A549 (cell line): ENCODE results near the gene MYLK.

Experiments used
- CBX2 ChIP-seq: fragments of 200-600 bp; sonication (generic); IDR thresholded peaks from 2 replicates; pipeline ENCODE4 v1.6.1; 2016; ENCODE audit warnings: low read depth, mild to moderate bottlenecking, borderline replicate concordance
- CHD4 ChIP-seq: fragments of 200-600 bp; sonication (generic); IDR thresholded peaks from 2 replicates; pipeline ENCODE4 v1.6.1; 2016; ENCODE audit warnings: antibody characterized with exemption, mild to moderate bottlenecking, borderline replicate concordance
- CTCF ChIP-seq: fragments of >200 bp; sonication (Bioruptor Twin); formaldehyde crosslinking; IDR thresholded peaks from 3 replicates; pipeline ENCODE4 v1.5.1; 2016
- ELK1 ChIP-seq: fragments of 150-350 bp; IDR thresholded peaks from 2 replicates; pipeline ENCODE4 v1.6.1; 2014; ENCODE audit warnings: low read depth, mild to moderate bottlenecking, low read length
- EP300 ChIP-seq, 2 experiments: fragments of >200 bp; sonication (Bioruptor Twin); formaldehyde crosslinking; IDR thresholded peaks; 2 replicates in 1 of 2; 3 replicates in 1 of 2; pipeline ENCODE4 v1.6.1; 2016 to 2017
- JUN ChIP-seq, 2 experiments: fragments of >200 bp; sonication (Bioruptor Twin); formaldehyde crosslinking; IDR thresholded peaks; 2 replicates in 1 of 2; 3 replicates in 1 of 2; pipeline ENCODE4 v1.6.1; 2016 to 2017
- POLR2A ChIP-seq: IDR thresholded peaks from 2 replicates; pipeline ENCODE4 v1.6.1; 2012; ENCODE audit warnings: mild to moderate bottlenecking, low read length
- USF2 ChIP-seq: fragments of 450-650 bp; IDR thresholded peaks from 2 replicates; pipeline ENCODE4 v1.6.1; 2014; ENCODE audit warnings: antibody characterized with exemption
- ZFP36 ChIP-seq: fragments of 450-650 bp; IDR thresholded peaks from 2 replicates; pipeline ENCODE4 v1.6.1; 2014; ENCODE audit warnings: borderline replicate concordance; ENCODE audit not compliant: partially characterized antibody

- TF ChIP-seq POLR2A (no peak), ELK1 (no peak), ZFP36 (no peak), CTCF (no peak), JUN (IDR thresholded peaks at IDR 0.05) (peak; percentile 76 to 77; a peak in 3 of 5 replicates), EP300 (IDR thresholded peaks at IDR 0.05) (peak; percentile 66 to 72; a peak in 2 of 5 replicates), USF2 (no peak), CHD4 (no peak), CBX2 (no peak)
Measured at GRCh38 chr3:123732447-123732846, 151.7 kb downstream of the MYLK start.
